Upper lobe of left lung (tissue), 6 donors: ENCODE data around the gene ZNF366. TPM values are rescaled to one million over a fixed set of nuclear protein-coding genes. Genes with fewer than 3 reads are reported as not detected.
"Not testable (repeated sequence)": the region's sequence is repeated elsewhere in the genome, so short reads cannot be mapped to it uniquely, and the experiment has no call there.

ENCODE experiments used
- ATAC-seq, 2 donors: fragments of 200-7000 bp; cut with Tn5 transposase; one replicate each; pipeline ENCODE4 v1.9.1; 2022; ENCODE audit warnings: mild to moderate bottlenecking in 2 of 2, moderate library complexity in 2 of 2; ENCODE audit not compliant: low FRiP score in 2 of 2
- DNase-seq, 2 donors: peaks; one replicate each; pipeline ENCODE4 v3.0.0-alpha.2; 2019 to 2020
- H3K27ac ChIP-seq, 4 donors: fragments of 200-600 bp; sonication (generic); one replicate each; pipeline ENCODE4 v1.5.1; 2016 to 2019
- H3K27me3 ChIP-seq, 4 donors: fragments of 200-600 bp; sonication (generic); one replicate each; pipeline ENCODE4 v1.5.1; 2017 to 2019
- H3K36me3 ChIP-seq, 4 donors: fragments of 200-600 bp; sonication (generic); one replicate each; pipeline ENCODE4 v1.5.1; 2016 to 2019
- H3K4me1 ChIP-seq, 4 donors: fragments of 200-600 bp; sonication (generic); one replicate each; pipeline ENCODE4 v1.5.1; 2018 to 2019
- H3K4me3 ChIP-seq, 4 donors: fragments of 200-600 bp; sonication (generic); one replicate each; pipeline ENCODE4 v1.5.1; 2017 to 2019; ENCODE audit warnings: mild to moderate bottlenecking in 2 of 4, moderate library complexity in 1 of 4
- H3K9me3 ChIP-seq, 4 donors: fragments of 200-600 bp; sonication (generic); one replicate each; pipeline ENCODE4 v1.5.1; 2018 to 2019
- CTCF ChIP-seq, 6 experiments: fragments of 450-650 bp in 4 of 6; fragments of 200-600 bp in 2 of 6; sonication (generic) in 2 of 6; IDR thresholded peaks; one replicate each; pipeline ENCODE4 v1.5.1; 2016 to 2019; ENCODE audit warnings: antibody characterized with exemption in 6 of 6
- EP300 ChIP-seq, 4 donors: sonication (generic); formaldehyde crosslinking; IDR thresholded peaks; one replicate each; pipeline ENCODE4 v1.5.1; 2017; ENCODE audit warnings: antibody characterized with exemption in 4 of 4, control low read depth in 2 of 4
- POLR2A ChIP-seq, 4 donors: fragments of 450-650 bp; IDR thresholded peaks; one replicate each; pipeline ENCODE4 v1.5.1; 2016 to 2017; ENCODE audit warnings: antibody characterized with exemption in 4 of 4, mild to moderate bottlenecking in 2 of 4
- POLR2AphosphoS5 ChIP-seq, 2 donors: sonication (generic); formaldehyde crosslinking; IDR thresholded peaks; one replicate each; pipeline ENCODE4 v1.5.1; 2017; ENCODE audit warnings: antibody characterized with exemption in 2 of 2
- WGBS, 2 donors: methylation state at CpG; one replicate each; pipeline ENCODE4 v1.1.5; 2017 to 2018; 5-methylcytosine and 5-hydroxymethylcytosine counted together
- total RNA-seq, 6 donors: library from RNA; depleted of rRNA in 4 of 6; stranded (reverse); fragments of >200 nt in 4 of 6; gene quantifications; one replicate each; pipeline versions ENCODE4 v1.1.0 to v1.2.1, GENCODE V29; 2016 to 2021
- donor health status: DM: no; HTN: no; CAD: no; lungs with moderate emphysema.
- donor health status: DM: no; HTN: yes; CAD: no; lungs with severe emphysema.

ZNF366 gene
- total RNA-seq, 6 donors from 2014 or later = 3.1 to 12.4 (median 6.3) TPM

- no peaks in the 10 kb centered on the region for H3K27me3 ChIP-seq
- 50 to 72% methylated on average over 4 of the region's 4 CpGs for WGBS, 2 donors
- ATAC-seq (no peak), DNase-seq (no peak)
- no peaks in the 10 kb centered on the region for H3K9me3 ChIP-seq
- H3K36me3 ChIP-seq = no peaks in the 10 kb centered on the region
- H3K4me3 ChIP-seq = no peak overlapping the region
- no peak overlapping the region for H3K27ac ChIP-seq
- TF ChIP-seq EP300 (IDR thresholded peaks at IDR 0.05) = no peak
- no peak for TF ChIP-seq POLR2A (IDR thresholded peaks at IDR 0.05)
- no peak for TF ChIP-seq POLR2AphosphoS5 (IDR thresholded peaks at IDR 0.05)
- TF ChIP-seq CTCF (IDR thresholded peaks at IDR 0.05) = no peak
- peaks cover 0 to 3% (median 0%) of the 10 kb centered on the region in 4 donors for H3K4me1 ChIP-seq
These were observed 96.4 kb downstream of the ZNF366 start for GRCh38 chr5:72410688-72411295.

DNA sequence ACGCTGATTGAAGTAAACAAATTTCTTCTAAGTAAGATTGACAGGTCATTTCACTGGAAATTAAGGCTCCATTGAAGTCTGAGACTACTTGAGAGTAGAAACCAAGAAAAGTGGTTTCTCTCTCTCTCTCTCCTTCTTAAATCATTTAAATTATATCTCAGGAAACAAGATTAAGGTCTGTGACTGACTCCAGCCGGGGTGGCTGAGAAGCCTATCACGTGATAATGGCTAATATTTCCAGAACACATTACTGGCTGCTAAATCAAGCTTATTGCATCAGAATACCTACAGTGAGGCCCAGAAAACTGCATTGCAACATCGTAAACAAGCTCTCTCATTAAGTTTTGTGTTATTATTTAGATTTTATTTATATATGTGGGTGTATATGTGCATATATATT is 98.6 kb downstream of the ZNF366 start:
- Histone ChIP-seq H3K27me3 (no peaks in the 10 kb centered on the region), H3K9me3 (no peaks in the 10 kb centered on the region), H3K4me3 (no peak overlapping the region), H3K27ac (no peak overlapping the region), H3K4me1 (peaks cover 0 to 3% (median 0%) of the 10 kb centered on the region in 4 donors), H3K36me3 (no peaks in the 10 kb centered on the region)
- ATAC-seq (no peak), DNase-seq (no peak)
- 57 to 58% methylated on average over 4 of the region's 4 CpGs for WGBS, 2 donors
- TF ChIP-seq POLR2AphosphoS5 (IDR thresholded peaks at IDR 0.05) (no peak), EP300 (IDR thresholded peaks at IDR 0.05) (no peak), POLR2A (IDR thresholded peaks at IDR 0.05) (no peak), CTCF (IDR thresholded peaks at IDR 0.05) (no peak)

GRCh38 chr5:72408127-72408526 is 99.1 kb downstream of the ZNF366 start:
- H3K36me3 ChIP-seq = no peaks in the 10 kb centered on the region
- ATAC-seq = no peak
- no peak for DNase-seq
- no peaks in the 10 kb centered on the region for H3K27me3 ChIP-seq
- H3K4me3 ChIP-seq = no peak overlapping the region
- 85 to 87% methylated on average over 5 of the region's 5 CpGs for WGBS, 2 donors
- H3K9me3 ChIP-seq = no peaks in the 10 kb centered on the region
- TF ChIP-seq EP300 (IDR thresholded peaks at IDR 0.05) (no peak), CTCF (IDR thresholded peaks at IDR 0.05) (no peak), POLR2A (IDR thresholded peaks at IDR 0.05) (no peak), POLR2AphosphoS5 (IDR thresholded peaks at IDR 0.05) (no peak)
- no peak overlapping the region for H3K27ac ChIP-seq
- H3K4me1 ChIP-seq = peaks cover 0 to 3% (median 2%) of the 10 kb centered on the region in 4 donors

DNA sequence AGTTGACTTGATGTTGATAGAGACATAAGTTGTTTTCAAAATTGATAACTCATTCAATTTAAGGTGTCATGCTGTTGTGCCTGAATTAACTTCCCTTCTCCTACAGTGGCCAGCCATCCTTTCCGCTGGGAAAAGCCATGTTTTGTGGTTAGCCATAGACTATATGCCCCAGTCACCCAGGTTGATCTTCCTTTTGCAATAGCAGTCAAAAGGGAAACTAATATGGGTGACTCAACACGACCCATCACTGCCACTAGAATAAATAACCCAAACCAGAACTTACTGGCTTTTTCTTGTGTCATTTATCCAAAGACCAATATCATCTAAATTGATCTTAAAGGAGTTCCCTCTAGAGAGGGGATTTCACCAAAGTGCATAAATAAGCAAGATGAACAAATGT is 99.7 kb downstream of the ZNF366 start:
- ATAC-seq = no peak
- no peaks in the 10 kb centered on the region for H3K36me3 ChIP-seq
- TF ChIP-seq EP300 (IDR thresholded peaks at IDR 0.05) (no peak), POLR2A (IDR thresholded peaks at IDR 0.05) (no peak), CTCF (IDR thresholded peaks at IDR 0.05) (no peak), POLR2AphosphoS5 (IDR thresholded peaks at IDR 0.05) (no peak)
- 77 to 93% methylated on average over 2 of the region's 2 CpGs for WGBS, 2 donors
- H3K27ac ChIP-seq = no peak overlapping the region
- no peak for DNase-seq
- peaks cover 0 to 7% (median 2%) of the 10 kb centered on the region in 4 donors for H3K4me1 ChIP-seq
- no peak overlapping the region for H3K4me3 ChIP-seq
- H3K9me3 ChIP-seq = no peaks in the 10 kb centered on the region
- H3K27me3 ChIP-seq = no peaks in the 10 kb centered on the region

GRCh38 chr5:72407078-72407477 is 100.1 kb downstream of the ZNF366 start:
- no peaks in the 10 kb centered on the region for H3K36me3 ChIP-seq
- peak in 1 of 2 donors; percentile 46 for ATAC-seq
- DNase-seq = no peak
- H3K4me3 ChIP-seq = no peak overlapping the region
- no peak overlapping the region for H3K27ac ChIP-seq
- TF ChIP-seq EP300 (IDR thresholded peaks at IDR 0.05) = no peak
- TF ChIP-seq POLR2AphosphoS5 (IDR thresholded peaks at IDR 0.05) = no peak
- TF ChIP-seq POLR2A (IDR thresholded peaks at IDR 0.05) = no peak
- no peak for TF ChIP-seq CTCF (IDR thresholded peaks at IDR 0.05)
- H3K9me3 ChIP-seq = no peaks in the 10 kb centered on the region
- no peaks in the 10 kb centered on the region for H3K27me3 ChIP-seq
- H3K4me1 ChIP-seq = peaks cover 0 to 7% (median 2%) of the 10 kb centered on the region in 4 donors
- 91 to 92% methylated on average over 3 of the region's 3 CpGs for WGBS, 2 donors

DNA sequence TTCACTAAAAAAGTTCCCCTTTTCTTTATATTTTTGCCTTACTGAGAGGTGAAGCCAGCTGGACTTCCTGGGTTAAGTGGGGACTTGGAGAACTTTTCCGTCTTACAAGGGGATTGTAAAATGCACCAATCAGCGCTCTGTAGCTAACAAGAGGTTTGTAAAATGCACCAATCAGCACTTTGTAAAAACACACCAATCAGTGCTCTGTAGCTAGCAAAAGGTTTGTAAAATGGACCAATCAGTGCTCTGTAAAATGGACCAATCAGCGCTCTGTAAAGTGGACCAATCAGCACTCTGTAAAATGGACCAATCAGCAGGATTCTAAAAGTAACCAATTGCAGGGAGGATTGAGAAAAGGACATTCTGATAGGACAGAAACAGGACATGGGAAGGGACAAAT is 102.4 kb downstream of the ZNF366 start:
- DNase-seq, ATAC-seq, H3K27ac ChIP-seq, H3K27me3 ChIP-seq, H3K36me3 ChIP-seq, H3K4me3 ChIP-seq, H3K4me1 ChIP-seq: not testable (repeated sequence)
- H3K9me3 ChIP-seq = peaks cover 2 to 16% (median 10%) of the 10 kb centered on the region in 4 donors
- WGBS, 2 donors = 89 to 99% methylated on average over 3 of the region's 3 CpGs
